RWPE1 (cell line): ENCODE measurements around the gene GALNT13.

ENCODE experiments used
- CTCF ChIA-PET: fragments of 350-600 bp; sonication (Branson Sonifier 250); formaldehyde crosslinking; extraction: SDS; loops from one replicate; lab custom pipeline; 2021; lab: Yijun Ruan, JAX
- POLR2A ChIA-PET: fragments of 400-600 bp; formaldehyde crosslinking; extraction: SDS; loops from one replicate; lab custom pipeline; 2020; ENCODE audit warnings: antibody characterized with exemption; ENCODE audit not compliant: low non-redundant PET; lab: Yijun Ruan, JAX
- DNase-seq: peaks from one replicate; pipeline ENCODE4 v3.0.0; 2012; ENCODE audit warnings: low spot score
- H3K27ac ChIP-seq: fragments of 450-650 bp; 2 replicates; pipeline ENCODE4 v1.5.1; 2017
- CTCF ChIP-seq: fragments of 450-650 bp; conservative IDR thresholded peaks from 2 replicates; pipeline ENCODE4 v1.5.1; 2017; ENCODE audit warnings: low read depth, mild to moderate bottlenecking

Gene GALNT13

DNA sequence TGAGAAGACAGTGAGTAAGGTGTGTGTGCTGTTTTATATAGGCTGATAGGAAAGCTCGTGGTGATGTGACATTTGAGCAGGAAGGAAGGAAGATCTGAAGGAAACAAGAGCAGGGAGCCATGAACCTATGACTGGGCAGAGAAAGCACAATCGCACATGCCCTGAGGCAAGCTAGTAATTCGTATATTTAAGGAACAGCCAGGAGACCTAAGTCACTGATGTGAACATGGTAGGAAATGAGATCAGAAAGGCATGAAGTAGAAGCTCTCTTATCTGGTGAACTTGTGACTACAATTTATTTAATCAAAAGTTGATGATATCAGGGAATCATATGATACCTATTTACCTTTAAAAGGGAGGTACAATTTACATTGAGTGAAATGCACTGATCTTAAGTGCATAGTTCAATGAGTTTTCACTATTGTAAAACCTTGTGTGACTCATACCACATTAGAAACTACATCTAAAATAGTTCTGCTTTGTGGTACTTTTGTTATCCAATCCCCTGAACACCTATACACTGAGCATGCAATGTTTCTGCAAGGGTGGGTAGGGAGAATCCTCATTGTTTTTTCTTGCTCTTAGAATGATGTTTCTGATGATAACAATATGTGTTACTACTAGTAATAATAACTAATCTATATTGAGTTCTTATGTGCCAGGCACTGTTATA, 67.5 kb downstream of the GALNT13 start:
- DNase-seq = no peak
- ChIA-PET POLR2A (no interaction called here), CTCF (no interaction called here)
- no peak overlapping the region for H3K27ac ChIP-seq
- TF ChIP-seq CTCF = no peak

DNA sequence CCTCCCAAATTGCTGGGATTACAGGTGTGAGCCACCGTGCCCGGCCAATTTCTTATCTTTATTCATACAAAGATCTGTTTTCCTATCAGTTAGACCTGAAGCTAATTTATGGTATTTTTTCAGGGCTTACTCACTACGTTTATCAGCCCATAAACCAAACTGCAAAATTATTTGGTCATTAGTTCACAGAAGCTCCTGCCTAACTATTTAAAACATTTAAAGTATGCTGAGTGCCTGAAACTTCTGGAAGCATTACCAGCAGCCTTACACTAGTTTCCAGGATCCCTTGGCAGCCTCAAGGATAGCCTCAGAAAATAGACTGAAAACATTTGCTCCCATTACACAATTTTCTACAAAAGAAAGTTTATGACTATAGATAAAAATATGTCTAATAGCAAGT, 68.8 kb downstream of the GALNT13 start:
- POLR2A ChIA-PET = no interaction called here
- TF ChIP-seq CTCF = no peak
- no peak overlapping the region for H3K27ac ChIP-seq
- no peak for DNase-seq
- CTCF ChIA-PET = no interaction called here

GRCh38 chr2:153944800-153945199, 73.1 kb downstream of the GALNT13 start:
- DNase-seq = no peak
- no peak for TF ChIP-seq CTCF
- ChIA-PET POLR2A (no interaction called here), CTCF (no interaction called here)
- H3K27ac ChIP-seq = no peak overlapping the region

- H3K27ac ChIP-seq = no peak overlapping the region
- CTCF ChIA-PET = interaction anchor here (0.6 kb wide), 1 partner anchor 31 kb away, joined by 5 read pairs; no protein-coding TSS in a partner anchor
- POLR2A ChIA-PET = no interaction called here
- TF ChIP-seq CTCF = no peak
- no peak for DNase-seq
Measured at GRCh38 chr2:153946036-153946435, 74.3 kb downstream of the GALNT13 start.

DNA sequence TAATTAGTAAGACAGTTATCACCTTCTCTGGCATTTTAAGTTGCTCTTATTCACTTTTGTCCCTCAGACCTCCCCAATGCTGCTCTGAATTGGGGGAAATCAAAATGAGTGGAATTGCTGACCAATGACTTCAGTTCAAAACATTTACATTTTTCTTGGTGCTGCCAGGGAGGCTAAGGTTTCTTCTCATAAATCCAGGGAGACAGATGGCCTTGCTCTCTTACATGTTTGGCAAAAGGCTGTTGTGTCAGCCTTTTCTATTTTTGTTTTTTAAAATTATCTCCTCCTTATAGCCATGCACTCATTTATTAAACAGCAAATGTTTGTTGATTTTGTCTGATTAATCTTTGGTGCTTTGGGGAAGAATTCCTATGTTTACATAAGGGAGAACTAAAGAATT, 82.0 kb downstream of the GALNT13 start:
- POLR2A ChIA-PET = no interaction called here
- H3K27ac ChIP-seq = no peak overlapping the region
- DNase-seq = no peak
- CTCF ChIA-PET = no interaction called here
- no peak for TF ChIP-seq CTCF

- DNase-seq = no peak
- POLR2A ChIA-PET = no interaction called here
- H3K27ac ChIP-seq = no peak overlapping the region
- TF ChIP-seq CTCF = no peak
- CTCF ChIA-PET = no interaction called here
Measured at GRCh38 chr2:153963256-153963655, 91.5 kb downstream of the GALNT13 start.
